Breast epithelium (tissue), 3 donors: ENCODE data around the gene LEUTX.

Experiments
- CTCF ChIP-seq, 3 donors: fragments of 450-650 bp; IDR thresholded peaks; one replicate each; pipeline ENCODE4 v1.5.1; 2016 to 2017; ENCODE audit warnings: antibody characterized with exemption in 3 of 3, mild to moderate bottlenecking in 3 of 3, moderate library complexity in 3 of 3
- POLR2AphosphoS5 ChIP-seq, 3 donors: sonication (generic); formaldehyde crosslinking; IDR thresholded peaks; one replicate each; pipeline ENCODE4 v1.6.1; 2017; ENCODE audit warnings: antibody characterized with exemption in 3 of 3

GRCh38 chr19:39792999-39793546 is 14.4 kb downstream of the LEUTX start:
- TF ChIP-seq POLR2AphosphoS5 (IDR thresholded peaks at IDR 0.05) (peak in 1 of 3 donors; percentile 12), CTCF (IDR thresholded peaks at IDR 0.05) (peak; percentile 50 to 90 (median 80))
